ENCODE measurements around the gene RHOT2. TPM values are rescaled to one million over a fixed set of nuclear protein-coding genes. Genes with fewer than 3 reads are reported as not detected.
A peak's percentile ranks its signal among the peaks of the same experiment; 100 is the strongest.

Gene RHOT2
- 10 to 100 TPM in 11 of 12 donors, not detected in 1; 38.6 to 95.9 (median 45.4) TPM for polyA plus RNA-seq (ENCODE audit: insufficient read length in 12 of 12)
- long read RNA-seq, donor 1, transcript RHOT2-201 (19 exons, 2,539 nt), result major isoform, 7 of 13 reads
- long read RNA-seq, donor 1, partial matches to known transcripts, result 0 of 13 reads
- long read RNA-seq, donor 1, other reads (novel, unspliced or antisense), result 0 of 13 reads
- long read RNA-seq, donor 2, partial matches to known transcripts, result 0 of 4 reads
- long read RNA-seq, donor 2, other reads (novel, unspliced or antisense), result 0 of 4 reads
- long read RNA-seq, donor 3, partial matches to known transcripts, result 0 of 4 reads
- long read RNA-seq, donor 3, other reads (novel, unspliced or antisense), result 0 of 4 reads
- long read RNA-seq, donor 4, partial matches to known transcripts, result 0 of 2 reads
- long read RNA-seq, donor 4, other reads (novel, unspliced or antisense), result 0 of 2 reads
- long read RNA-seq, donor 5, partial matches to known transcripts, result 0 of 8 reads
- long read RNA-seq, donor 5, other reads (novel, unspliced or antisense), result 0 of 8 reads
- long read RNA-seq, donor 6, partial matches to known transcripts, result 0 of 2 reads
- long read RNA-seq, donor 6, other reads (novel, unspliced or antisense), result 0 of 2 reads
- long read RNA-seq, donor 7, partial matches to known transcripts, result 0 of 3 reads
- long read RNA-seq, donor 7, other reads (novel, unspliced or antisense), result 0 of 3 reads
- long read RNA-seq, donor 8, partial matches to known transcripts, result 0 of 5 reads
- long read RNA-seq, donor 8, other reads (novel, unspliced or antisense), result 0 of 5 reads
- long read RNA-seq, donor 9, partial matches to known transcripts, result 0 of 3 reads
- long read RNA-seq, donor 9, other reads (novel, unspliced or antisense), result 0 of 3 reads
- long read RNA-seq, donor 10, partial matches to known transcripts, result 0 of 3 reads
- long read RNA-seq, donor 10, other reads (novel, unspliced or antisense), result 0 of 3 reads
- long read RNA-seq, donor 11, partial matches to known transcripts, result 0 of 1 reads
- long read RNA-seq, donor 11, other reads (novel, unspliced or antisense), result 0 of 1 reads

- DNase-seq, result peak; percentile 86
Observed at GRCh38 chr16:667780-668518, at the start of gene RHOT2. TSS of gene RHOT2 (plus strand) at chr16:668132. CDS start at chr16:668200, 68 bp downstream.

GRCh38 chr16:619476-620100 lies 48.3 kb upstream of the RHOT2 start:
- no peak for DNase-seq

GRCh38 chr16:620700-621525 lies 47.0 kb upstream of the RHOT2 start:
- DNase-seq, result no peak

GRCh38 chr16:621526-622105 lies 46.3 kb upstream of the RHOT2 start:
- no peak for DNase-seq

- DNase-seq, result no peak
Observed at GRCh38 chr16:622920-623280, 45.0 kb upstream of the RHOT2 start.

GRCh38 chr16:624526-625070 lies 43.3 kb upstream of the RHOT2 start:
- no peak for DNase-seq

- no peak for DNase-seq
Observed at GRCh38 chr16:625117-625976, 42.6 kb upstream of the RHOT2 start.

GRCh38 chr16:625977-626765 lies 41.8 kb upstream of the RHOT2 start:
- DNase-seq, result no peak

- no peak for DNase-seq
Observed at GRCh38 chr16:626787-627453, 41.0 kb upstream of the RHOT2 start.

- DNase-seq, result no peak
Observed at GRCh38 chr16:627454-628239, 40.3 kb upstream of the RHOT2 start.

GRCh38 chr16:628321-629061 lies 39.4 kb upstream of the RHOT2 start:
- DNase-seq, result no peak

- no peak for DNase-seq
Observed at GRCh38 chr16:629185-629832, 38.6 kb upstream of the RHOT2 start.

GRCh38 chr16:629833-630248 lies 38.1 kb upstream of the RHOT2 start:
- no peak for DNase-seq

- no peak for DNase-seq
Observed at GRCh38 chr16:630249-630814, 37.6 kb upstream of the RHOT2 start.

Measured in muscle of arm (tissue), 14 donors.